Activated naive CD8-positive, alpha-beta T cell treated with anti-CD3 and anti-CD28 coated beads, Interleukin-2, amount 50 U/mL, for 24 hours (primary cell): ENCODE measurements around the gene STT3B.
A peak's percentile ranks its signal among the peaks of the same experiment; 100 is the strongest.

Source experiments
- ATAC-seq: fragments of 150-1000 bp; cut with Tn5 transposase; one replicate; pipeline ENCODE4 v1.10.0; 2021
- DNase-seq: peaks from one replicate; pipeline ENCODE4 v3.0.0; 2021
- H3K27ac Mint-ChIP-seq: one replicate; pipeline ENCODE4 v1.8.0; 2021; ENCODE audit warnings: mild to moderate bottlenecking, mixed read lengths
- H3K27me3 Mint-ChIP-seq: one replicate; pipeline ENCODE4 v1.8.0; 2021; ENCODE audit warnings: mixed read lengths
- H3K36me3 Mint-ChIP-seq: one replicate; pipeline ENCODE4 v1.8.0; 2021; ENCODE audit warnings: low read depth, mixed read lengths
- H3K4me1 Mint-ChIP-seq: one replicate; pipeline ENCODE4 v1.8.0; 2021; ENCODE audit warnings: mixed read lengths
- H3K4me3 Mint-ChIP-seq: one replicate; pipeline ENCODE4 v1.8.0; 2021; ENCODE audit warnings: mild to moderate bottlenecking, moderate library complexity, mixed read lengths
- H3K9me3 Mint-ChIP-seq: one replicate; pipeline ENCODE4 v1.8.0; 2021; ENCODE audit warnings: mixed read lengths

STT3B gene

GRCh38 chr3:31532587-31533168 is at the start of gene STT3B:
Gene STT3B, plus strand, starts transcription at chr3:31532925. Its CDS starts 74 bp downstream, at chr3:31532999.
- Mint-ChIP-seq H3K9me3 (no peaks in the 10 kb centered on the region), H3K27ac (peak within 1 kb of the TSS; percentile 97), H3K27me3 (no peaks in the 10 kb centered on the region), H3K4me3 (no peak within 1 kb of the TSS), H3K36me3 (peaks cover 15% of the 10 kb centered on the region), H3K4me1 (peaks cover 31% of the 10 kb centered on the region)
- ATAC-seq, result peak; percentile 58
- DNase-seq, result peak; percentile 82

GRCh38 chr3:31483776-31484175 is 48.9 kb upstream of the STT3B start:
- H3K9me3 Mint-ChIP-seq, result peaks cover 10% of the 10 kb centered on the region
- H3K4me1 Mint-ChIP-seq, result no peaks in the 10 kb centered on the region
- no peak overlapping the region for H3K4me3 Mint-ChIP-seq
- H3K27me3 Mint-ChIP-seq, result no peaks in the 10 kb centered on the region
- no peak for DNase-seq
- ATAC-seq, result no peak
- H3K36me3 Mint-ChIP-seq, result peaks cover 2% of the 10 kb centered on the region
- no peak overlapping the region for H3K27ac Mint-ChIP-seq

- peaks cover 12% of the 10 kb centered on the region for H3K9me3 Mint-ChIP-seq
- ATAC-seq, result no peak
- H3K4me1 Mint-ChIP-seq, result no peaks in the 10 kb centered on the region
- no peak overlapping the region for H3K27ac Mint-ChIP-seq
- no peak overlapping the region for H3K4me3 Mint-ChIP-seq
- no peaks in the 10 kb centered on the region for H3K27me3 Mint-ChIP-seq
- no peak for DNase-seq
- peaks cover 2% of the 10 kb centered on the region for H3K36me3 Mint-ChIP-seq
Observed at GRCh38 chr3:31485196-31485595, 47.5 kb upstream of the STT3B start.

- no peaks in the 10 kb centered on the region for H3K27me3 Mint-ChIP-seq
- H3K9me3 Mint-ChIP-seq, result peaks cover 16% of the 10 kb centered on the region
- no peaks in the 10 kb centered on the region for H3K4me1 Mint-ChIP-seq
- DNase-seq (no peak), ATAC-seq (no peak)
- no peak overlapping the region for H3K27ac Mint-ChIP-seq
- H3K36me3 Mint-ChIP-seq, result peaks cover 2% of the 10 kb centered on the region
- H3K4me3 Mint-ChIP-seq, result no peak overlapping the region
Observed at GRCh38 chr3:31486865-31487533, 45.7 kb upstream of the STT3B start.

- Mint-ChIP-seq H3K27me3 (no peaks in the 10 kb centered on the region), H3K4me3 (no peak overlapping the region), H3K9me3 (peaks cover 16% of the 10 kb centered on the region), H3K27ac (no peak overlapping the region), H3K36me3 (peaks cover 2% of the 10 kb centered on the region), H3K4me1 (no peaks in the 10 kb centered on the region)
- ATAC-seq, result no peak
- DNase-seq, result no peak
Observed at GRCh38 chr3:31488475-31489017, 44.2 kb upstream of the STT3B start.

GRCh38 chr3:31490502-31490901 is 42.2 kb upstream of the STT3B start:
- H3K4me1 Mint-ChIP-seq, result no peaks in the 10 kb centered on the region
- no peak overlapping the region for H3K4me3 Mint-ChIP-seq
- ATAC-seq (no peak), DNase-seq (no peak)
- peaks cover 2% of the 10 kb centered on the region for H3K36me3 Mint-ChIP-seq
- H3K27me3 Mint-ChIP-seq, result no peaks in the 10 kb centered on the region
- H3K27ac Mint-ChIP-seq, result no peak overlapping the region
- peaks cover 16% of the 10 kb centered on the region for H3K9me3 Mint-ChIP-seq

- no peak for DNase-seq
- no peak overlapping the region for H3K27ac Mint-ChIP-seq
- peaks cover 2% of the 10 kb centered on the region for H3K36me3 Mint-ChIP-seq
- no peaks in the 10 kb centered on the region for H3K4me1 Mint-ChIP-seq
- peaks cover 16% of the 10 kb centered on the region for H3K9me3 Mint-ChIP-seq
- no peaks in the 10 kb centered on the region for H3K27me3 Mint-ChIP-seq
- ATAC-seq, result no peak
- no peak overlapping the region for H3K4me3 Mint-ChIP-seq
Observed at GRCh38 chr3:31491660-31492059, 41.1 kb upstream of the STT3B start.

- no peak overlapping the region for H3K4me3 Mint-ChIP-seq
- no peak overlapping the region for H3K27ac Mint-ChIP-seq
- ATAC-seq (no peak), DNase-seq (no peak)
- H3K36me3 Mint-ChIP-seq, result peaks cover 2% of the 10 kb centered on the region
- H3K4me1 Mint-ChIP-seq, result no peaks in the 10 kb centered on the region
- peaks cover 16% of the 10 kb centered on the region for H3K9me3 Mint-ChIP-seq
- H3K27me3 Mint-ChIP-seq, result no peaks in the 10 kb centered on the region
Observed at GRCh38 chr3:31493149-31493548, 39.6 kb upstream of the STT3B start.

- Mint-ChIP-seq H3K4me3 (no peak overlapping the region), H3K27ac (no peak overlapping the region), H3K27me3 (no peaks in the 10 kb centered on the region), H3K4me1 (no peaks in the 10 kb centered on the region), H3K36me3 (no peaks in the 10 kb centered on the region), H3K9me3 (peaks cover under 1% of the 10 kb centered on the region)
- no peak for DNase-seq
- no peak for ATAC-seq
Observed at GRCh38 chr3:31495971-31496665, 36.6 kb upstream of the STT3B start.

- Mint-ChIP-seq H3K4me3 (no peak overlapping the region), H3K36me3 (no peaks in the 10 kb centered on the region), H3K27me3 (no peaks in the 10 kb centered on the region), H3K27ac (no peak overlapping the region), H3K4me1 (peaks cover 14% of the 10 kb centered on the region), H3K9me3 (no peaks in the 10 kb centered on the region)
- DNase-seq (no peak), ATAC-seq (no peak)
Observed at GRCh38 chr3:31498791-31499190, 33.9 kb upstream of the STT3B start.

- H3K4me3 Mint-ChIP-seq, result no peak overlapping the region
- ATAC-seq (no peak), DNase-seq (no peak)
- H3K27me3 Mint-ChIP-seq, result no peaks in the 10 kb centered on the region
- no peaks in the 10 kb centered on the region for H3K9me3 Mint-ChIP-seq
- no peaks in the 10 kb centered on the region for H3K36me3 Mint-ChIP-seq
- H3K27ac Mint-ChIP-seq, result no peak overlapping the region
- H3K4me1 Mint-ChIP-seq, result peaks cover 14% of the 10 kb centered on the region
Observed at GRCh38 chr3:31499281-31499680, 33.4 kb upstream of the STT3B start.

- ATAC-seq (peak; percentile 20), DNase-seq (no peak)
- Mint-ChIP-seq H3K4me3 (no peak overlapping the region), H3K9me3 (no peaks in the 10 kb centered on the region), H3K27me3 (no peaks in the 10 kb centered on the region), H3K36me3 (no peaks in the 10 kb centered on the region), H3K4me1 (peaks cover 38% of the 10 kb centered on the region), H3K27ac (no peak overlapping the region)
Observed at GRCh38 chr3:31502803-31503221, 29.9 kb upstream of the STT3B start.

GRCh38 chr3:31503456-31503855 is 29.3 kb upstream of the STT3B start:
- H3K27me3 Mint-ChIP-seq, result no peaks in the 10 kb centered on the region
- H3K4me1 Mint-ChIP-seq, result peaks cover 44% of the 10 kb centered on the region
- ATAC-seq, result no peak
- H3K9me3 Mint-ChIP-seq, result no peaks in the 10 kb centered on the region
- no peak overlapping the region for H3K4me3 Mint-ChIP-seq
- DNase-seq, result no peak
- no peaks in the 10 kb centered on the region for H3K36me3 Mint-ChIP-seq
- H3K27ac Mint-ChIP-seq, result no peak overlapping the region

- ATAC-seq (no peak), DNase-seq (no peak)
- no peak overlapping the region for H3K27ac Mint-ChIP-seq
- H3K27me3 Mint-ChIP-seq, result no peaks in the 10 kb centered on the region
- peaks cover 52% of the 10 kb centered on the region for H3K4me1 Mint-ChIP-seq
- no peak overlapping the region for H3K4me3 Mint-ChIP-seq
- H3K9me3 Mint-ChIP-seq, result no peaks in the 10 kb centered on the region
- no peaks in the 10 kb centered on the region for H3K36me3 Mint-ChIP-seq
Observed at GRCh38 chr3:31504230-31504629, 28.5 kb upstream of the STT3B start.
